Activated T-helper 1 cell treated with anti-CD3 and anti-CD28 coated beads, Interleukin-12 subunit alpha, Interleukin-12 subunit beta, Interleukin-2, Interleukin-4 antibody, amounts not matched to agents 30 ng/mL and 10 ng/mL and 1 ng/mL, durations not matched to agents 14 hours and 24 hours and 36 hours (primary cell): Measurements from ENCODE around the gene IPO9. TPM values are rescaled to one million over a fixed set of nuclear protein-coding genes. Genes with fewer than 3 reads are reported as not detected.
"Not testable (repeated sequence)": the region's sequence is repeated elsewhere in the genome, so short reads cannot be mapped to it uniquely, and the experiment has no call there.

Experiments
- DNase-seq: peaks from one replicate; pipeline ENCODE4 v3.0.0; 2021; ENCODE audit warnings: low spot score
- H3K27ac Mint-ChIP-seq: one replicate; pipeline ENCODE4 v1.8.0; 2021; ENCODE audit warnings: mild to moderate bottlenecking, mixed read lengths
- H3K27me3 Mint-ChIP-seq: one replicate; pipeline ENCODE4 v1.8.0; 2022; ENCODE audit warnings: mild to moderate bottlenecking, moderate library complexity, mixed read lengths; ENCODE audit not compliant: insufficient read depth
- H3K36me3 Mint-ChIP-seq: one replicate; pipeline ENCODE4 v1.8.0; 2021; ENCODE audit warnings: low read depth, mixed read lengths
- H3K4me1 Mint-ChIP-seq: one replicate; pipeline ENCODE4 v1.8.0; 2021; ENCODE audit warnings: low read depth, mixed read lengths
- H3K4me3 Mint-ChIP-seq: one replicate; pipeline ENCODE4 v1.8.0; 2021; ENCODE audit warnings: mild to moderate bottlenecking, moderate library complexity, mixed read lengths
- H3K9me3 Mint-ChIP-seq: one replicate; pipeline ENCODE4 v1.8.0; 2021; ENCODE audit warnings: mixed read lengths
- intact Hi-C: fragments of 100-400 bp; cut with micrococcal nuclease; formaldehyde crosslinking; loops from one replicate; pipeline ENCODE4 v1.15.1; 2024
- total RNA-seq: library from RNA; stranded (reverse); gene quantifications from 2 replicates; pipeline ENCODE4 v1.2.3, GENCODE V29; 2022

Gene IPO9
- total RNA-seq, 1 donor from 2014 or later: 58.5 TPM

GRCh38 chr1:201898992-201899391, 70.0 kb downstream of the IPO9 start:
- no peak overlapping the region for H3K27ac Mint-ChIP-seq
- no peaks in the 10 kb centered on the region for H3K36me3 Mint-ChIP-seq
- no peak overlapping the region for H3K4me3 Mint-ChIP-seq
- peaks cover 4% of the 10 kb centered on the region for H3K27me3 Mint-ChIP-seq
- H3K9me3 Mint-ChIP-seq: no peaks in the 10 kb centered on the region
- H3K4me1 Mint-ChIP-seq: peaks cover 10% of the 10 kb centered on the region
- no peak for DNase-seq
- intact Hi-C loops: no loop called here

- Mint-ChIP-seq H3K36me3 (no peaks in the 10 kb centered on the region), H3K4me1 (peaks cover 10% of the 10 kb centered on the region), H3K27ac (no peak overlapping the region), H3K9me3 (no peaks in the 10 kb centered on the region), H3K4me3 (no peak overlapping the region), H3K27me3 (peaks cover 4% of the 10 kb centered on the region)
- DNase-seq: no peak
- intact Hi-C loops: no loop called here
Measured at GRCh38 chr1:201899683-201900429, 70.9 kb downstream of the IPO9 start.

GRCh38 chr1:201900476-201900875, 71.5 kb downstream of the IPO9 start:
- Mint-ChIP-seq H3K27me3 (peaks cover 4% of the 10 kb centered on the region), H3K4me1 (peaks cover 10% of the 10 kb centered on the region), H3K36me3 (no peaks in the 10 kb centered on the region), H3K4me3 (no peak overlapping the region), H3K9me3 (no peaks in the 10 kb centered on the region), H3K27ac (no peak overlapping the region)
- intact Hi-C loops: no loop called here
- DNase-seq: no peak

DNA sequence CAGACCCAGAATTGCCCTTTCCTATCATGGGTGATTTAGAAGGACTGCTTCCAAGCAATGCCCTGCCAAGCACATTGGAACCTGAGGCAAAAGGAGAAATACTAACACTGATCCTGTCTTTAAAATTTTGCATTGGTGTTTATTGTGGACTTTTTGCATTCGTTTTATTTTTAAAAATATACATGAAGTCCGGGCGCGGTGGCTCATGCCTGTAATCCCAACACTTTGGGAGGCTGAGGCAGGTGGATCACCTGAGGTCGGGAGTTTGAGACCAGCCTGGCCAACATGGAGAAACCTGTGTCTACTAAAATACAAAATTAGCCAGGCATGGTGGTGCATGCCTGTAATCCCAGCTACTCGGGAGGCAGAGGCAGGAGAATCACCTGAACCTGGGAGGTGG, 72.1 kb downstream of the IPO9 start:
- H3K27me3 Mint-ChIP-seq, H3K4me1 Mint-ChIP-seq, intact Hi-C loops, H3K9me3 Mint-ChIP-seq, H3K27ac Mint-ChIP-seq, H3K4me3 Mint-ChIP-seq, DNase-seq, H3K36me3 Mint-ChIP-seq: not testable (repeated sequence)

- no peaks in the 10 kb centered on the region for H3K36me3 Mint-ChIP-seq
- no peak overlapping the region for H3K4me3 Mint-ChIP-seq
- DNase-seq: no peak
- H3K4me1 Mint-ChIP-seq: no peaks in the 10 kb centered on the region
- intact Hi-C loops: no loop called here
- peaks cover 4% of the 10 kb centered on the region for H3K27me3 Mint-ChIP-seq
- H3K9me3 Mint-ChIP-seq: no peaks in the 10 kb centered on the region
- no peak overlapping the region for H3K27ac Mint-ChIP-seq
Measured at GRCh38 chr1:201902198-201902597, 73.2 kb downstream of the IPO9 start.

- DNase-seq: no peak
- no peak overlapping the region for H3K27ac Mint-ChIP-seq
Measured at GRCh38 chr1:201903135-201903534, 74.2 kb downstream of the IPO9 start.

GRCh38 chr1:201904579-201904978, 75.6 kb downstream of the IPO9 start:
- no peak for DNase-seq
- no peak overlapping the region for H3K4me3 Mint-ChIP-seq
- intact Hi-C loops: no loop called here
- H3K27me3 Mint-ChIP-seq: peaks cover 8% of the 10 kb centered on the region
- H3K4me1 Mint-ChIP-seq: no peaks in the 10 kb centered on the region
- no peak overlapping the region for H3K27ac Mint-ChIP-seq
- no peaks in the 10 kb centered on the region for H3K9me3 Mint-ChIP-seq
- no peaks in the 10 kb centered on the region for H3K36me3 Mint-ChIP-seq

More at GRCh38 chr1:201903135-201903534, 74.2 kb downstream of the IPO9 start:
- peaks cover 4% of the 10 kb centered on the region for H3K27me3 Mint-ChIP-seq
- H3K9me3 Mint-ChIP-seq: no peaks in the 10 kb centered on the region
- no peaks in the 10 kb centered on the region for H3K36me3 Mint-ChIP-seq
- H3K4me3 Mint-ChIP-seq: no peak overlapping the region
- H3K4me1 Mint-ChIP-seq: no peaks in the 10 kb centered on the region
- intact Hi-C loops: no loop called here

- Mint-ChIP-seq H3K36me3 (no peaks in the 10 kb centered on the region), H3K4me3 (no peak overlapping the region), H3K27ac (no peak overlapping the region), H3K9me3 (no peaks in the 10 kb centered on the region), H3K27me3 (peaks cover 13% of the 10 kb centered on the region), H3K4me1 (no peaks in the 10 kb centered on the region)
- no peak for DNase-seq
- intact Hi-C loops: no loop called here
Measured at GRCh38 chr1:201905234-201905890, 76.4 kb downstream of the IPO9 start.

DNA sequence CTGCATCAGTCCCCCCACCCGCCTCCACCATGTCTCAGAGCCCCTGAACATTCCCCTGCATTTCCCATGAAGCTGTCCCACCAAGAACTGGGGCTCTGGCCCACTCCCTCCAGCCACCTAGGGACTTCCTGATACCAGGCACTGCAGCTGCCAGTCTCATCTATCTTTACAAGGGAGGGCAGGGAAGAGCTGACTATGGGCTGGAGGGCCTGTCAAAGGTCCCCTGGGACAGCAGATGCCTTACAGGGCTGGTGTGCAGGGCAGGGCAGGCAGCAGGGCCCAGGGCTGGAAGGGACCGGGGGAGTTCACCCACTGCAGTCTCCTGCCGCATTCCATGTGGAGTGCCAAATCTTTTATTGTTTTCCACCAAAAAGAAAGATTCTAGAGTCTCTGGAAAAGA, 77.4 kb downstream of the IPO9 start:
- Mint-ChIP-seq H3K4me1 (no peaks in the 10 kb centered on the region), H3K27ac (no peak overlapping the region), H3K4me3 (no peak overlapping the region), H3K36me3 (no peaks in the 10 kb centered on the region), H3K9me3 (no peaks in the 10 kb centered on the region), H3K27me3 (peaks cover 10% of the 10 kb centered on the region)
- no peak for DNase-seq
- intact Hi-C loops: no loop called here

DNA sequence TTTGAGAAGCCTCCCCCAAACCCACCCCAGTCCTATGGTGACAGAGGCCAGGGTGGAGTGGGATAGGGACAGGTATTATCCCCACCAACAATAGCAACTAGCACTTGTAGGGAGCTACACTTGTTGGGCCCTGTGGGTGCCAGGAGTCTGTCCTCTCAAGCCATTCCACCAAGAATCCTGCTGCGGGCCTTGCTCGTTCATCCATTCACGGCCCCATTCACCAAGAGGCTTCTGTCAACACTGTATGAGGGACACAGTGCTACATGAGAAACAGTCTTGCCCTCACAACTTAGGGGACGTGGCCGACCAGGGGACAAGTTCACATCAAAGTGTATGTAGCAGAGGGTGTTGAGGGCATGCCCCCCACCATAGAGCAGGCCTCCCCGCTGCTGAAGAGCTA, 78.7 kb downstream of the IPO9 start:
- DNase-seq: no peak
- Mint-ChIP-seq H3K27ac (no peak overlapping the region), H3K4me3 (no peak overlapping the region), H3K4me1 (no peaks in the 10 kb centered on the region), H3K36me3 (no peaks in the 10 kb centered on the region), H3K9me3 (no peaks in the 10 kb centered on the region), H3K27me3 (peaks cover 10% of the 10 kb centered on the region)
- intact Hi-C loops: no loop called here

DNA sequence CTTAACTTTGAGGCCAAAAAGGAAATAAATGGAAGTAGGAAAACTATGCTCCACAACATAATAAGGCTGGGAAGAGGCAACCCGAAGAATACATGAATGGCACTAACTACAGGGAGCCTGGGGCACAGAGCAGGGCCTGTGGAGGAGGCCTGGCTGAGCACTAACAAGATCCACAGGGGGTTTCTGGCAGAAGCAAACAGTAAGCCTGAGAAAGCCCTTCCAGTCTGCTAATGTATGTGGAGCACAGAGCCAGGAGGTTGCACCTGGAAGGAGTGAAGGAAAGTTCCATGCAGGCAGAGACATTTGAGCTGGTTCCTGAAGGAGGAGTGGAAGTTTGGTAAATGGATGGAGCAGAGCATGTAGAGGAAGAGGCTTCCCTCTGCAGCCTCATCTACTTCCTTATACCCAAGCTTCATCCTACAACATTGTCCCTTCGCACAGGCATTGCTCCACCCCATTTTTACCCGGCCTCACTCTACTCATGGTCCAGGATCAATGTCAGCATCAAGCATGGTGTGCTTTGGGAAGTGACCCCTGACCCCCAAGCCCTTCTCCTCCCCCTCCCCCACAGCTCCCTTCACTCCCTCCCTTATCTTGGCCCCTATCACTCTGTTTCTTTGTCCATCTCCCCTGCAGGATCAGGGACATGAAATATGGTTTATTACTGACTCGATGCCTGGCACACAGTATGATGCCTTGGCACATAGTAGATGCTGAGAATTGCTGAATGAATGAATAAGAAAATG, 83.0 kb downstream of the IPO9 start:
- peaks cover 15% of the 10 kb centered on the region for H3K27me3 Mint-ChIP-seq
- H3K9me3 Mint-ChIP-seq: no peaks in the 10 kb centered on the region
- H3K36me3 Mint-ChIP-seq: no peaks in the 10 kb centered on the region
- no peak for DNase-seq
- intact Hi-C loops: no loop called here
- H3K4me1 Mint-ChIP-seq: no peaks in the 10 kb centered on the region
- H3K27ac Mint-ChIP-seq: no peak overlapping the region
- no peak overlapping the region for H3K4me3 Mint-ChIP-seq

- intact Hi-C loops: no loop called here
- Mint-ChIP-seq H3K4me1 (no peaks in the 10 kb centered on the region), H3K4me3 (no peak overlapping the region), H3K9me3 (no peaks in the 10 kb centered on the region), H3K36me3 (no peaks in the 10 kb centered on the region), H3K27ac (no peak overlapping the region), H3K27me3 (peaks cover 15% of the 10 kb centered on the region)
- no peak for DNase-seq
Measured at GRCh38 chr1:201912832-201913231, 83.9 kb downstream of the IPO9 start.
